Left colon (tissue), 2 donors: ENCODE results near the gene TSPAN1. TPM values are rescaled to one million over a fixed set of nuclear protein-coding genes. Genes with fewer than 3 reads are reported as not detected.
A peak's percentile ranks its signal among the peaks of the same experiment; 100 is the strongest.

ENCODE experiments used
- ATAC-seq: fragments of 200-7000 bp; cut with Tn5 transposase; one replicate; pipeline ENCODE4 v1.9.1; 2020; ENCODE audit warnings: mild to moderate bottlenecking, moderate library complexity
- DNase-seq, 2 donors: peaks; one replicate each; pipeline ENCODE4 v3.0.0-alpha.2; 2020
- intact Hi-C, 2 donors: fragments of 100-400 bp; cut with DNase I in 1 of 2; cut with micrococcal nuclease in 1 of 2; formaldehyde crosslinking; loops; one replicate each; pipeline versions ENCODE4 v1.11.2 to v1.14.0; 2022; cut with DNase I, micrococcal nuclease
- total RNA-seq, 2 donors: library from RNA; stranded (reverse); fragmentation: NEBNext Ultra II Directional; extraction: Animal tissue kit (Norgen Biotek cat#: 25700); gene quantifications; one replicate each; pipeline ENCODE4 v1.2.1, GENCODE V29; 2021
- donor health status: DM: no; HTN: no; CAD: no.
- donor health status: DM: yes; HTN: yes; CAD: no.

The TSPAN1 gene
- total RNA-seq, 2 donors from 2014 or later, result 1,260 to 2,050 TPM

DNA sequence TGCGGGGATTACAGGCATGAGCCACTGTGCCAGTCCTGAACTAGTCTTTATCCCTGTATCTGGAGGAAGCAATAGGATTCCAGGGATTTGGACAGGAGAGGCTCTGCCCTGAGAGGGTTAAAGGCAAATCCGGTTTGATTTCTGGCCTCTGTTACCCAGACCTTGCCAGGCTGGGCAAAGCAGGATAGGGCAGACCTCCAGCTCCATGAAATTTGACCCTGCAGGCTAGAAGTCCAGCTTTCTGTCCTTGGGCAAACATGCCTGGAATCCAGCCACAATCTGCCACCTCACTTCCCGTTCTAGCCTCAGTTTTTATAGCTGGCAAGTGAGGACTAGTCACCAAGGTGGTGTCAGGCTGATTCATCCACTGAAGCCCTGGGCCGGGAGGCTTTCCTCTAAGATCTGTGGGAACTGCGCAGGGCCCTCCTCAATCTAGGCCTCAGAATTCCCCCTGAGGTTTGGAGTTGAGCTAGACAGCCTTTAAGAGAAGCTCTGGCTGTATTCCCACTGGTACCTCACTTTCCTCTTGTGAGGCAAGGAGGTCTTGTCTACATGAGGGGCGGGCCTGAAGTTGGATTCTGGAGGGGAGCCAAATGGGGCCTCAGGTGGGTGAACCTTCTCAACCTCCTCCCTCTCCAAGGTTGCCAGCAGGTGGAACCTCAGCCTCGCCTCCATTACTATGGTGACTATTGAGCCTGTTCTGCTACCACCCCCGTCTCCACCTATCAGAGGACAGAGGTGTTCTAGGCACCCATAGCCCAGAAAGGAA lies 8.4 kb downstream of the TSPAN1 start:
- ATAC-seq (peak; percentile 43), DNase-seq (peak; percentile 83 to 92)
- intact Hi-C loops, result loop anchor here in 1 of 2 donors (5.0 kb wide), 1 partner anchor 146 kb away; no protein-coding TSS in a partner anchor

- intact Hi-C loops, result loop anchor here in 1 of 2 donors (5.0 kb wide), 1 partner anchor 147 kb away; no protein-coding TSS in a partner anchor
- DNase-seq (no peak), ATAC-seq (no peak)
These were observed 9.2 kb downstream of the TSPAN1 start for GRCh38 chr1:46183926-46184557.

GRCh38 chr1:46184920-46185658 lies 10.2 kb downstream of the TSPAN1 start:
- DNase-seq (no peak), ATAC-seq (no peak)
- intact Hi-C loops, result loop anchor here in 1 of 2 donors (5.0 kb wide), 1 partner anchor 148 kb away; no protein-coding TSS in a partner anchor

DNA sequence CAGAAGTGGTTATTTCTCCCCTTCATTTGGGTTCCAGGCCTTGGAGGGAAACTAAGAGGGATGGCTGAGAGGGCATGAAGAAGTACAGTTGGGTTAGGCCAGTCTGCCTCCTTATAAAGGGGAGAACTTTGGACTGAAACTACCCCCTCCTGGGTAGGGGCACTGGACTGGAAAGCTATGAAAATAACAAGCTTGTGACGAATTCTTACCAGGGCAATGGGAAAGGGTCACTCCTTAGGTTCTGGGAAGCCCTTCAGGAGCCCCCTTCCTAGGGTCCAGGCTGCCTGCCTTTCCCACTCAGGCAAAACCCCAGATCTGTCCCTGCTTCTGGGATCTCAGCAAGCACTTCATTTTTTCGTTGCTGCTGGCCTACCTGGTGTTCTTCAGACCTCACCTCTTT lies 11.2 kb downstream of the TSPAN1 start:
- ATAC-seq (no peak), DNase-seq (no peak)
- intact Hi-C loops, result no loop called here

DNA sequence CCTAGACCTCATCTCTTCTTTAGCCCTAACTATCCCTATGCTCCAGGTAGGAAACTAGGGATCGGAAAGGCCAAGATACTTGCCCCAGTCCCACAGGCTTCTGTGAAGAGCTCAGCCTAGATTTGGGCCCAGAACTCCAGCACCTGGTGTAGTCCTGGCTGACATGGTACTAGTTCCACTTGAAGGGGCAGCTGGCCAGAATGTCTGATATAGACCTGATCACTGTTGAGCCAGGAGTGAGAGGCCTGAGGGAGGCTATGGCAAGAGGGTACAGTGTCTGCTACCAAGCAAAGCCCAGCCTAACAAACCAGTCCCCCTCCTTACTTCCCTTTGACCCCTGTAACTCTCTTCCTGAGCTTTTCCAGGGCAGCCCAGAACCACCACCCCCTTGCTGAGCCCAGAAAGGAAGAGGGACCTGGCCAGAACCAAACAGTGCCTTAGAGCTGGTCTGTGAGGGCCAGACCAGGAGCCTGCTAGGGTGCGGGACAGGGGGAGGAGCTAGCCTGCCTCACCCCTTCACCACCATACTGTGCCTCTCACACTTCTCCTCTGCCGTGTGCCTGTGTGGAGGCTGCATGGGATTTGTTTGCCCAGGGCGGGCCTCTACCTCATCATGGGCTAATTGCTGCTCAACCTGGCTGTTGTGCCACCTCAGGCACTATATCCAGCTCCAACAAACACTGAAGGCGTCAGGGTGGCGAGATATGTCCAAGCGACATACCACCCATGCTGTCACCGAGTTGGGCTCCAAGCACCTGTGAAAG lies 12.4 kb downstream of the TSPAN1 start:
- DNase-seq (peak; percentile 78 to 90), ATAC-seq (peak; percentile 67)
- intact Hi-C loops, result no loop called here

- intact Hi-C loops, result no loop called here
- DNase-seq (peak in 1 of 2 donors; percentile 60), ATAC-seq (peak; percentile 14)
These were observed 13.6 kb downstream of the TSPAN1 start for GRCh38 chr1:46188295-46189030.

GRCh38 chr1:46190539-46190938 lies 15.7 kb downstream of the TSPAN1 start:
- ATAC-seq (no peak), DNase-seq (no peak)
- intact Hi-C loops, result no loop called here

DNA sequence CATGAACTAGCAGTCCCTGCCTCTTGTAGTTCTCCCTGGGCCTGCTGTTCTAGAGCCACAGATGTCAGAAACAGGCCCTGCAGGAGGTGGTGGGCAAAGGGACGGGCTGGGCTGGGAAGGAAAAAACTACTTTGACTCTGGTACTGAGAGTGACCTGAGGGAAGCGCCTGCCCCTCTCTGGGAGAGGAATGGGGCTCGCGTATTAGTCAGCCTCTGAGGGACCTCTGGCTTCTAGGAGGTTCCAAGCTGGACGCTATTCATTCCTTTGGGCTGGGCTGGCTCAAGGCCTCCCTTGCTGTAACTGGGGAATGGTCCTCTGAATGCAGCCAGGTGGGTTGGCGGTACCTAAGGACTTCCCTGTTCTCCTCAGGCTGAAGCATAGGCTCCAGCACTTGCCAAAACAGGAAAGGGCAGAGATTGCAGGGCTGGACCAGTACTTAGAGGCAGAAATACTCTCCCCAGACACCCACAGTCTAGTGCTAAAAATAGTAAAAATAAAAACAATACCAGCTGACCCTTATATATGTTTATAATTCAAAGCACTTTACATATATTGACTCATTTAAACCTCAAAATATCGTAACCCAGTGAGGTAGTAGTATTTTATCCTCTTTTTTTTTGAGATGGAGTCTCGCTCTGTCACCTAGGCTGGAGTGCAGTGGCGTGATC lies 16.3 kb downstream of the TSPAN1 start:
- ATAC-seq, result no peak
- DNase-seq, result no peak
- intact Hi-C loops, result no loop called here

- intact Hi-C loops, result no loop called here
- DNase-seq (no peak), ATAC-seq (peak; percentile 1)
These were observed 17.3 kb downstream of the TSPAN1 start for GRCh38 chr1:46192171-46192570.

GRCh38 chr1:46193285-46193684 lies 18.4 kb downstream of the TSPAN1 start:
- intact Hi-C loops, result no loop called here
- ATAC-seq, result peak; percentile 0

DNA sequence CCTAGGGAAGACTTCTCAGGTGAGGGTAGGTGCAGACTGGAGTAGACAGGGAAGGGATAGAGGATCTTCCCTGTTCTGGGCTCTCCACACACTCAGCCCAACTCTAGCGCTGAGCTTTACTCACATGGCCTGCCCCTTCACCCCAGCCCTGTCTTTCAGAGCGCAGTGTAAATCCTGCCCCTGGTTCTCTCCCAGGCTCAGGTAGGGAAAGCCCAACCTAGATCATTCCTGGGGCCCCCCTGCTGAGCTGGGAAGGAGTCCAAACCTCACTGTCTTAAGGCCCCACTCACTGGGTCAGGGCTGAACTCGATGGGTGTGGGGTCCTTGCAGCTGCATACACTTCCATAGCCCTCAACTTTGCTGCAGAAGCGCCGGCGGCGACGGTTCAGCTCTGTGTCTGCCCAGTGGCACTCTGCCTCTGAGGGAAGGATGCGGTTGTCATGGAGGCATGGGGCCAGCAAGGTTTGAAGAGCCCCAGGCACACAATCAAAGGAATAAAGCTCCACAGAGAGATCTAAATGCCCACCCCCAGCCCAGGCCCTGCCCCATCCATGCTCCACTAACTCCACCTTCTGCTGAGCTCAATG lies 19.2 kb downstream of the TSPAN1 start:
- no peak for DNase-seq
- intact Hi-C loops, result no loop called here

More at GRCh38 chr1:46193285-46193684, 18.4 kb downstream of the TSPAN1 start:
- DNase-seq, result no peak

GRCh38 chr1:46194641-46195193 lies 19.8 kb downstream of the TSPAN1 start:
- ATAC-seq, result no peak

More for the DNA sequence above, 19.2 kb downstream of the TSPAN1 start:
- no peak for ATAC-seq

GRCh38 chr1:46196609-46197008 lies 21.7 kb downstream of the TSPAN1 start:
- ATAC-seq (no peak), DNase-seq (no peak)
- intact Hi-C loops, result no loop called here

More at GRCh38 chr1:46194641-46195193, 19.8 kb downstream of the TSPAN1 start:
- DNase-seq, result no peak
- intact Hi-C loops, result no loop called here

DNA sequence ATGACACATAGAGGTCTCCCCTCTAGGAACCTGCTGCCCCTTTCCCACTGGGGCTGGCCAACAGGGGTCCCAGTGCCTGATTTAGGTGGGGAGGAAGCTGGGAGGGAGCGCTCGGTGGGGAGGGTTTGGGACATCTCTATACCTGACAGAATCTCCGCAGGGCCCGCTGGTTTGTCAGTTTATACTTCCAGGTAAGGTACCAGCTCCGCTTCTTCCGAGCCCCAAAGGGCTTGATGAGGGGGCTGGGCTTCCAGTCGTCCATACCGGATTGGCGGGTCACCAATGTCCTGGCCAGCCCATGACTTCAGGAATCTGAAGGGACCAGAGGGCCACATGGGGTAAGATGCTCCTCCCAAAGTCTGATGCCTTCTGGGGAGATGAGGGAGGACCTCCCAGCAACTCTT lies 22.7 kb downstream of the TSPAN1 start:
- intact Hi-C loops, result no loop called here
- DNase-seq (no peak), ATAC-seq (no peak)

DNA sequence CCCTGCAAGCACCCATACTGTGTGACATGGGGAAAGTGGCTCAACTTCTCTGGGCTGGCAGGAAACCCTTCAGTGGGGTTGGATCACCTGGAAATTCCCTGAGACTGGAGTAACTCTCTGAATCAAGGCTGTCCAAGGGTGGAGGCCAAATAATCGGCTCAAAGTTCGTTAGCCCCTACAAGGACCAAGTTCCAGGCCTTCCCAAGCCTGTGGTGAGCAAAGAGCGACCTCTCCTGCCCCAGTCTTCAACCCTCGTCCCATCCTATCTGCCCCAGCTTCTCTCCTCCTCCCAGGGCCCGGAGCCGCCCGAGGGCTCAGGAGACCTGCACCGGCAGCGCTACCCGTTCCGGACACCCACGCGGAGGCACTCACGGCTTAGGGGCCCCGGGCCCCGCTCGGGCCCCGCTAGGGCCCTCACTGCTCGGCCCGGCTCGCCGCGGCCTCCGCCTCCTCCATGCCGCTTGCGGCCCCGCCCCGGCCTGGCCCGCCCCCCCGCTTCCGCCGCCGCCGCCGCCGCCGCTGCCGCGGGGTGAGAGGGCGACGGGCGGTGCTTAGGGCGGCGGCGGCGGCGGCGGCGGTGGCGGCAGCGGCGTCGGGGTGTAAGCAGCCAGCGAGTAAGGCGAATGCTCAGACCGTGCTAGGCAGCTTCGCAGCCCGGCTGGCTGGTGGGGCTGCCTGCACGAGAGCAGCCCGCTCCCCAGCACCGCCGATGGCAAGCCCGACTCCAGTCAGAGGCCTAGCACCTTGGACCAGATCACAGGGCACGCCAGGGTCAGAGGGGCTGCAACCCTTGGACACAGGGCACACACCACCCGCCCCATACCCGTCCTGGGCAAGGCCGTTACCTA lies 23.3 kb downstream of the TSPAN1 start, which contains the start of gene POMGNT1:
POMGNT1 (minus strand) TSS at position 471 of the 848 bp plus-strand sequence. CDS start 613 bp downstream, outside the sequence.
- peak in 1 of 2 donors; percentile 76 for DNase-seq
- intact Hi-C loops, result no loop called here
- peak; percentile 71 for ATAC-seq

GRCh38 chr1:46199233-46199749 lies 24.4 kb downstream of the TSPAN1 start:
- DNase-seq (no peak), ATAC-seq (no peak)
- intact Hi-C loops, result no loop called here
